ENCODE data around the gene PARD6B. TPM values are rescaled to one million over a fixed set of nuclear protein-coding genes. Genes with fewer than 3 reads are reported as not detected.

PARD6B gene
- total RNA-seq, 3 donors from 2014 or later: 1.4 to 30.6 (median 13.4) TPM

- Histone ChIP-seq H3K27ac (no peak overlapping the region), H3K4me1 (no peaks in the 10 kb centered on the region), H3K36me3 (no peaks in the 10 kb centered on the region), H3K9me3 (no peaks in the 10 kb centered on the region), H3K27me3 (no peaks in the 10 kb centered on the region), H3K4me3 (no peak overlapping the region)
- intact Hi-C loops (cut with DNase I; ENCODE audit: low total_unique reads): no loop called here
- DNase-seq (ENCODE audit: low spot score in 2 of 2): no peak
- TF ChIP-seq, protein P1, sequence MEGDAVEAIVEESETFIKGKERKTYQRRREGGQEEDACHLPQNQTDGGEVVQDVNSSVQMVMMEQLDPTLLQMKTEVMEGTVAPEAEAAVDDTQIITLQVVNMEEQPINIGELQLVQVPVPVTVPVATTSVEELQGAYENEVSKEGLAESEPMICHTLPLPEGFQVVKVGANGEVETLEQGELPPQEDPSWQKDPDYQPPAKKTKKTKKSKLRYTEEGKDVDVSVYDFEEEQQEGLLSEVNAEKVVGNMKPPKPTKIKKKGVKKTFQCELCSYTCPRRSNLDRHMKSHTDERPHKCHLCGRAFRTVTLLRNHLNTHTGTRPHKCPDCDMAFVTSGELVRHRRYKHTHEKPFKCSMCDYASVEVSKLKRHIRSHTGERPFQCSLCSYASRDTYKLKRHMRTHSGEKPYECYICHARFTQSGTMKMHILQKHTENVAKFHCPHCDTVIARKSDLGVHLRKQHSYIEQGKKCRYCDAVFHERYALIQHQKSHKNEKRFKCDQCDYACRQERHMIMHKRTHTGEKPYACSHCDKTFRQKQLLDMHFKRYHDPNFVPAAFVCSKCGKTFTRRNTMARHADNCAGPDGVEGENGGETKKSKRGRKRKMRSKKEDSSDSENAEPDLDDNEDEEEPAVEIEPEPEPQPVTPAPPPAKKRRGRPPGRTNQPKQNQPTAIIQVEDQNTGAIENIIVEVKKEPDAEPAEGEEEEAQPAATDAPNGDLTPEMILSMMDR (IDR thresholded peaks at IDR 0.05): no peak
- TF ChIP-seq POLR2AphosphoS5 (IDR thresholded peaks at IDR 0.05): no peak
- no peak for TF ChIP-seq POLR2A (IDR thresholded peaks at IDR 0.05)
Observed at GRCh38 chr20:50717974-50718761, 13.2 kb upstream of the PARD6B start.

GRCh38 chr20:50719328-50719727 is 12.1 kb upstream of the PARD6B start:
- intact Hi-C loops (cut with DNase I; ENCODE audit: low total_unique reads): no loop called here
- no peaks in the 10 kb centered on the region for H3K27me3 ChIP-seq
- no peak for DNase-seq (ENCODE audit: low spot score in 2 of 2)
- no peaks in the 10 kb centered on the region for H3K9me3 ChIP-seq
- H3K27ac ChIP-seq: no peak overlapping the region
- no peaks in the 10 kb centered on the region for H3K36me3 ChIP-seq
- no peak for TF ChIP-seq POLR2A (IDR thresholded peaks at IDR 0.05)
- TF ChIP-seq POLR2AphosphoS5 (IDR thresholded peaks at IDR 0.05): no peak
- TF ChIP-seq, protein P1 (IDR thresholded peaks at IDR 0.05): no peak
- no peak overlapping the region for H3K4me3 ChIP-seq
- H3K4me1 ChIP-seq: no peaks in the 10 kb centered on the region

DNA sequence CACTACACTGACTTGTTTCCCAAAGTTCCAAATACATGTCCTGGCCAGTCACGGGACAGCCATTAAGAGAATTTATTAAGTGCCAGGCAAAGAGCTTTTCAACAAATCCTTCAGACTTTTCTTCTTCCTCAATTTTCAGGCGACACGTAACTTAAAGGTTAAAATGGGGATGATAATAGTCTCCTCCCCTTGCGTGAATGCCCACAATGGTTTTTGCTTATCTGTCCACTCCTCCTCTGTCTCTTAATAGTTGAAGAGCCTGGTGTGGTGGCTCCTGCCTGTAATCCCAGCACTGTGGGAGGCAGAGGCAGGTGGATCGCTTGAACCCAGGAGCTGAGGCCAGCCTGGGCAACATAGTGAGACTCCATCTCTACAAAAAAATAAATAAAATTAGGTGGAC is 11.4 kb upstream of the PARD6B start:
- no peak for DNase-seq (ENCODE audit: low spot score in 2 of 2)
- Histone ChIP-seq H3K27me3 (no peaks in the 10 kb centered on the region), H3K4me3 (no peak overlapping the region), H3K4me1 (no peaks in the 10 kb centered on the region), H3K9me3 (no peaks in the 10 kb centered on the region), H3K27ac (no peak overlapping the region), H3K36me3 (no peaks in the 10 kb centered on the region)
- intact Hi-C loops (cut with DNase I; ENCODE audit: low total_unique reads): no loop called here
- TF ChIP-seq POLR2A (IDR thresholded peaks at IDR 0.05) (no peak), POLR2AphosphoS5 (IDR thresholded peaks at IDR 0.05) (no peak)
- TF ChIP-seq, protein P1 (IDR thresholded peaks at IDR 0.05): no peak

DNA sequence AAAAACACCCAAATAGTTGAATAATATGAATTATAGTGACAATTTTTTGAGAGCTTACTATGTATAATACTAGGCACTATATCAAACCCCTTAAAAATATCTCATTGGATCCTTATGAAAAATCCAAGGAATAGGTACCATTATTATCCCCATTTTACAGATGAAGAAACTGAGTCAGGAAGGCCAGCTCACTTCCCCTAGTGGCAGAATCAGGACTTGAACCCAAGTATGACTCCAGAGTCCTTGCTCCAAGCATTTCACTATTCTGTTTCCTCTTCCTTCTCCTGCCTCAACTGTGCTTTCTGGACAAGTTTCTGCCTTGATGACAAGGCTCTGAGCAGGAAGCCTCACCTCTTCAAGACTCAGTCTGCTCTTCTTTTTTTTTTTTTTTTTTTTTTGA is 10.8 kb upstream of the PARD6B start:
- TF ChIP-seq POLR2A (IDR thresholded peaks at IDR 0.05): no peak
- H3K36me3 ChIP-seq: no peaks in the 10 kb centered on the region
- intact Hi-C loops (cut with DNase I; ENCODE audit: low total_unique reads): no loop called here
- no peaks in the 10 kb centered on the region for H3K9me3 ChIP-seq
- H3K4me3 ChIP-seq: no peak overlapping the region
- no peak for DNase-seq (ENCODE audit: low spot score in 2 of 2)
- no peaks in the 10 kb centered on the region for H3K4me1 ChIP-seq
- H3K27ac ChIP-seq: no peak overlapping the region
- no peaks in the 10 kb centered on the region for H3K27me3 ChIP-seq

- Histone ChIP-seq H3K27me3 (no peaks in the 10 kb centered on the region), H3K9me3 (no peaks in the 10 kb centered on the region), H3K4me3 (no peak overlapping the region), H3K4me1 (no peaks in the 10 kb centered on the region), H3K36me3 (no peaks in the 10 kb centered on the region), H3K27ac (no peak overlapping the region)
- TF ChIP-seq POLR2AphosphoS5 (IDR thresholded peaks at IDR 0.05) (no peak), POLR2A (IDR thresholded peaks at IDR 0.05) (no peak)
- TF ChIP-seq, protein P1 (IDR thresholded peaks at IDR 0.05): no peak
- intact Hi-C loops (cut with DNase I; ENCODE audit: low total_unique reads): no loop called here
- no peak for DNase-seq (ENCODE audit: low spot score in 2 of 2)
Observed at GRCh38 chr20:50721881-50722281, 9.5 kb upstream of the PARD6B start.

All from breast epithelium (tissue), 4 donors.